Measurements from ENCODE around the gene GYPC. TPM values are rescaled to one million over a fixed set of nuclear protein-coding genes. Genes with fewer than 3 reads are reported as not detected.

Gene GYPC
- total RNA-seq, 1 donor: 161 TPM

- no peak for TF ChIP-seq CTCF (IDR thresholded peaks at IDR 0.05; ENCODE audit: insufficient read depth, low read depth, low read length)
- DNase-seq (ENCODE audit: low read depth): peak; percentile 94
- no peak overlapping the region for H3K4me3 ChIP-seq (ENCODE audit: low read depth, low read length)
Measured at GRCh38 chr2:126736133-126736874, 80.3 kb downstream of the GYPC start.

- no peak for TF ChIP-seq CTCF (IDR thresholded peaks at IDR 0.05; ENCODE audit: insufficient read depth, low read depth, low read length)
- H3K4me3 ChIP-seq (ENCODE audit: low read depth, low read length): no peak overlapping the region
- no peak for DNase-seq (ENCODE audit: low read depth)
Measured at GRCh38 chr2:126739141-126739540, 83.2 kb downstream of the GYPC start.

GRCh38 chr2:126744640-126745039, 88.7 kb downstream of the GYPC start:
- TF ChIP-seq CTCF (IDR thresholded peaks at IDR 0.05; ENCODE audit: insufficient read depth, low read depth, low read length): no peak

More at GRCh38 chr2:126744640-126745039, 88.7 kb downstream of the GYPC start:
- no peak overlapping the region for H3K4me3 ChIP-seq (ENCODE audit: low read depth, low read length)
- no peak for DNase-seq (ENCODE audit: low read depth)

Small RNA genes within 50 kb of the gene (small RNA-seq; reads per million reads assigned to genes)
- not detected for gene RNU6-675P

Other genes starting within 250 kb of the GYPC start
- not detected in 2 replicates for gene TEX51, start 242.7 kb downstream of the GYPC start, total RNA-seq

Data from fibroblast of villous mesenchyme (primary cell).